Measurements from ENCODE around the gene SLC45A1.

- no peak for TF ChIP-seq CTCF (IDR thresholded peaks at IDR 0.05)
- no peak for TF ChIP-seq POLR2A (IDR thresholded peaks at IDR 0.05)
These were observed 25.6 kb downstream of the SLC45A1 start for GRCh38 chr1:8343464-8344001.

Measured in suprapubic skin (tissue), 3 donors.